T47D (cell line): ENCODE data around the gene GNG13.

Experiments used
- DNase-seq, 2 experiments: peaks; one replicate each; pipeline versions ENCODE4 v3.0.0 to v3.0.0-alpha.2; 2011 to 2012; ENCODE audit warnings: low read depth in 1 of 2, low spot score in 1 of 2
- JUND ChIP-seq: IDR thresholded peaks from 2 replicates; pipeline ENCODE4 v1.6.1; 2012; ENCODE audit warnings: low read depth
- in situ Hi-C: cut with HindIII; loops from 2 replicates; pipeline ENCODE4 v1.10.0; 2016; ENCODE audit warnings: low sequenced_read_pairs, low pct_unique_long_range_greater_than_20kb

Gene GNG13

GRCh38 chr16:772959-773358, 27.6 kb downstream of the GNG13 start:
- no peak for DNase-seq
- in situ Hi-C loops: no loop called here
- TF ChIP-seq JUND: no peak

- in situ Hi-C loops: no loop called here
- no peak for DNase-seq
- no peak for TF ChIP-seq JUND
These were observed 30.1 kb downstream of the GNG13 start for GRCh38 chr16:770411-770810.

DNA sequence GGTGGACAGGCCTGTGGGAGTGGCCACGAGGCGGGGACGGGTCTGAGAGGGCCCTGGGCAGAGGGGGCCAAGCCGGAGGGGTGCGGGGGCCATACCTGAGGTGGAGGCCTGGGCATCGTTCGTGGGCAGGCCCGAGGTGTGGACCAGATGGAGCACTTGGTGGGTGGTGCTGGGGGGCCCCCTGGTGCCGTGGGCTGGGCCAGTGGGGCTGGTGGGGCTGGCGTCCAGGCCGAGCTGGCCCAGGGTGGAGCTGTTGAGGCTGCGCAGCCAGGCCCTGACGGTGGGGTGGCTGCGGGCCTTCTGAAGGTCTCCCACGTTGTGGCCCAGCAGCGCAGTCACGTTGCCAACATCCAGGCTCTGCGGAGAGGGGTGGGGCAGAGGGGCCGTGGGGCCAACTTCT, 30.6 kb downstream of the GNG13 start:
- TF ChIP-seq JUND: no peak
- no peak for DNase-seq
- in situ Hi-C loops: no loop called here

GRCh38 chr16:769184-769784, 31.2 kb downstream of the GNG13 start:
- no peak for TF ChIP-seq JUND
- DNase-seq: no peak
- in situ Hi-C loops: no loop called here

- in situ Hi-C loops: no loop called here
These were observed 32.1 kb downstream of the GNG13 start for GRCh38 chr16:768428-768827.

GRCh38 chr16:767743-768235, 32.7 kb downstream of the GNG13 start:
- DNase-seq: no peak
- no peak for TF ChIP-seq JUND
- in situ Hi-C loops: no loop called here

More at GRCh38 chr16:768428-768827, 32.1 kb downstream of the GNG13 start:
- no peak for DNase-seq
- no peak for TF ChIP-seq JUND

DNA sequence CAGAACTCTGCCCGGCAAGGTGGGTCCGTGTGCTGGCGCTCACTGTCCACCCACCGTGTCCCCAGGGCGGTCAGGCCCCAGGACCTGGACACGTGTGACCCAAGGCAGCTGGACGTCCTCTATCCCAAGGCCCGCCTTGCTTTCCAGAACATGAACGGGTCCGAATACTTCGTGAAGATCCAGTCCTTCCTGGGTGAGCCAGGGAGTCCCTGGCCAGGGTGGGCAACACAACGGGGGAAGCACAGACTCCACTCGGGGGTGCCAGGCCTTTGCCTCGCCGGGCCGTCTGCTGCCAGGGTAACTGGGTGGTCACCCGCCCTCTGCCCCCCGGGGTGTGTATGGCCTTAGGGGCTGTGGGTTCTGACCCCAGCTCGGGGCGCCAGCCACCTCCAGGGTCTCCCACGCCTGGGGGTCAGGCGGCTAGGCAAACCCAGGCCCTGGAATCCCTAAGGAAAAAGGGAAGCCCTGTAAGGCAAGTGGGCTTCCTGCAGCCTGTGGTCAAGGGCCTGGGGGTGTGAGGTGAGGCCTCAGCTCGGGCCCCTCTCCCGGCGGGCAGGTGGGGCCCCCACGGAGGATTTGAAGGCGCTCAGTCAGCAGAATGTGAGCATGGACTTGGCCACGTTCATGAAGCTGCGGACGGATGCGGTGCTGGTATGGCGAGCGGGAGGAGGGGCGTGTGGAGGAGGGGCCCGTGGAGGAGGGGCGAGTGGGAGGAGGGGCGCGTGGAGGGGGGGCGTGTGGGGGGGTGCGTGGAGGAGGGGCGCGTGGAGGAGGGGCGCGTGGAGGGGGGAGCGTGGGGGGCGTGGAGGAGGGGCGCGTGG, 33.5 kb downstream of the GNG13 start:
- TF ChIP-seq JUND: no peak
- in situ Hi-C loops: no loop called here
- no peak for DNase-seq

DNA sequence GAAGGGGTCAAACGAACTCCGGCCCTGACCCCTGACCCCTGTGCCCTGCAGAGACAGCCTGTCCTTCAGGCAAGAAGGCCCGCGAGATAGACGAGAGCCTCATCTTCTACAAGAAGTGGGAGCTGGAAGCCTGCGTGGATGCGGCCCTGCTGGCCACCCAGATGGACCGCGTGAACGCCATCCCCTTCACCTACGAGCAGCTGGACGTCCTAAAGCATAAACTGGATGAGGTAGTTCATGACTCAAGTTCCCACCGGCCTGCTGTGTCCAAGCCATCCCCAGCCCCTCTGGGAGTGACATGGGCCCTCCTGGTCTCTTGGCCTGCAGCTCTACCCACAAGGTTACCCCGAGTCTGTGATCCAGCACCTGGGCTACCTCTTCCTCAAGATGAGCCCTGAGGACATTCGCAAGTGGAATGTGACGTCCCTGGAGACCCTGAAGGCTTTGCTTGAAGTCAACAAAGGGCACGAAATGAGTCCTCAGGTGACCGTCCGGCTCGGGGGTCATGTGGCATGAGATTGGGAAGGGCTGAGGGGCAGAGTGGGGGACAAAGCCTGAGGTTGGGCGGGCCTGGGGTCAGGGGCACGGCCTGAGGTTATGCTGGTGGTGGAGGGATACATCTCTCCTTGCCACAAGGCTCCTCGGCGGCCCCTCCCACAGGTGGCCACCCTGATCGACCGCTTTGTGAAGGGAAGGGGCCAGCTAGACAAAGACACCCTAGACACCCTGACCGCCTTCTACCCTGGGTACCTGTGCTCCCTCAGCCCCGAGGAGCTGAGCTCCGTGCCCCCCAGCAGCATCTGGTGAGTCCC, 34.3 kb downstream of the GNG13 start:
- no peak for TF ChIP-seq JUND
- in situ Hi-C loops: no loop called here
- no peak for DNase-seq

GRCh38 chr16:765488-765865, 35.1 kb downstream of the GNG13 start:
- TF ChIP-seq JUND: no peak
- DNase-seq: no peak
- in situ Hi-C loops: no loop called here

DNA sequence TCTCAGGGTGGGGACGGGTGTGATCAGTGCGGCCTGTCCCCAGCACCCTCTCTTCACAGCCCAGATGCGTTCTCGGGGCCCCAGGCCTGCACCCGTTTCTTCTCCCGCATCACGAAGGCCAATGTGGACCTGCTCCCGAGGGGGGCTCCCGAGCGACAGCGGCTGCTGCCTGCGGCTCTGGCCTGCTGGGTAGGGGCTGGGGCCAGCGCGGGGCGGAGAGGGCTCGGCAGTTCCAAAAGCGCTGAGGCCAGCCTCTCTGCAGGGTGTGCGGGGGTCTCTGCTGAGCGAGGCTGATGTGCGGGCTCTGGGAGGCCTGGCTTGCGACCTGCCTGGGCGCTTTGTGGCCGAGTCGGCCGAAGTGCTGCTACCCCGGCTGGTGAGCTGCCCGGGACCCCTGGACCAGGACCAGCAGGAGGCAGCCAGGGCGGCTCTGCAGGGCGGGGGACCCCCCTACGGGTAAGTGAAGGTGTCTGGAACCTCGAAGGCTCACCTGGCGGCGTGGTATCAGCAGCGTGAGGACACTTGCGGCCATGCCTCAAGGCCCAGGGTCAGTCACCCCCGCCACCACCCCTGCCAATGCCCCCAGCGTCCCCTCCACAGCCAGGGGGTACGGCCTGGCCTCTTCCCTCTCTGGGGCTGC, 35.6 kb downstream of the GNG13 start:
- in situ Hi-C loops: no loop called here
- TF ChIP-seq JUND: no peak
- DNase-seq: no peak

- no peak for TF ChIP-seq JUND
- in situ Hi-C loops: no loop called here
- DNase-seq: no peak
These were observed 36.3 kb downstream of the GNG13 start for GRCh38 chr16:764184-764750.

GRCh38 chr16:763369-764183, 37.0 kb downstream of the GNG13 start:
- no peak for TF ChIP-seq JUND
- in situ Hi-C loops: no loop called here
- no peak for DNase-seq
